Neural cell (in vitro differentiated cells): ENCODE results near the gene SPATA32.

ENCODE experiments used
- CTCF ChIP-seq: fragments of 450-650 bp; IDR thresholded peaks from 2 replicates; pipeline ENCODE4 v1.5.1; 2014; ENCODE audit warnings: antibody characterized with exemption, mild to moderate bottlenecking, moderate library complexity; ENCODE audit not compliant: poor library complexity, severe bottlenecking
- EP300 ChIP-seq: fragments of 450-650 bp; conservative IDR thresholded peaks from 2 replicates; pipeline ENCODE4 v1.6.1; 2014; ENCODE audit warnings: antibody characterized with exemption, mild to moderate bottlenecking, moderate library complexity; ENCODE audit not compliant: poor library complexity, severe bottlenecking
- EZH2 ChIP-seq: fragments of 200-600, 300-800 bp; shearing (Covaris generic), sonication (generic); IDR thresholded peaks from 2 replicates; pipeline ENCODE4 v1.6.1; 2014; ENCODE audit warnings: antibody characterized with exemption, low read length, borderline replicate concordance, mild to moderate bottlenecking; ENCODE audit not compliant: insufficient read depth, poor library complexity, severe bottlenecking
- TAF1 ChIP-seq: IDR thresholded peaks from 2 replicates; pipeline ENCODE4 v1.6.1; 2012; ENCODE audit warnings: low read depth

GRCh38 chr17:45287526-45288500 is 25.9 kb upstream of the SPATA32 start:
- TF ChIP-seq CTCF = no peak
- TF ChIP-seq TAF1 = no peak
- no peak for TF ChIP-seq EZH2
- TF ChIP-seq EP300 = no peak
